Epidermal melanocyte (primary cell): ENCODE measurements around the gene CARD10.

Source experiments
- DNase-seq: peaks from one replicate; pipeline ENCODE4 v3.0.0; 2011; ENCODE audit warnings: low spot score; ENCODE audit not compliant: insufficient read length

CARD10 gene

GRCh38 chr22:37503183-37503683, 16.0 kb downstream of the CARD10 start:
- DNase-seq, result no peak

DNA sequence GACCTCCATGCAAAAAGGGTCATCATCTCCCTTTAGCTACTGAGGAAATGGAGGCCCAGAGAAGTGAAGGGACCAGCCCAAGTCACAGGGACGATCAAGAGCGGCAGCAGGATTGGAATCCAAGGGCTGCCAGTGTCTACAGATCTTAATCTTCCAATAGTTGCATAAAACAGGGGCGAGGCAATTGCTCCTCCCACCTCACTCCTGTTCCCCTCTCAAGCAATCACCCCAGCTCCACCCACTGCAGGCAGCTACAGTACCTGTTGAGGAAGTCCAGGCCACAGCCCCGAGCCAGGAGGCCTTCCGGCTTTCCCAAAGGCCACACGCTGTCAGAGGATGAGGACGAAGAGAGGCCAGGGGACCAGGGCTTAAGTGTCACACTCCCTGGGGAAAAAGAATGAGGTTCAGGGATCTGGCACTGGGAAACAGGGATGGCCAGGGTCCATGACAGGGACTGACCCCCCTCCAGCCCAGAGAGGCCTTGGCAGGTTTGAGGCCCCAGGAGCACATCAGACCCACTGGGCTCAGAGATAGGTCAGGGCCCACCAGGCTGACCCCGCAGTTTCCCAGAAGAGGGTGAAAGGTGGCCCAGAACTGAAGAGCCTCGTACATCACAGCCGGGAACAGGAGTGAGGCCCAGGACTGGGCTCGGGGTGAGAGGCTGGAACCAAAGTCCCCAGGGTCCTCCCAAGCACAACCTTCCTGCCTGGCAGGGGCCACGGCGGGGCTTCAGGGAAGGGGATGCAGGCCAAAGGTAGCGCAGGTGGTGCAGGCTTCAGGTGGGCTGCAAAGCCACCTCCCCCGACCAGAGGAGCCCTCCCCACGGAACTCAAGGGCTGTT, 16.7 kb downstream of the CARD10 start:
- DNase-seq, result no peak

- peak; percentile 66 for DNase-seq
Observed at GRCh38 chr22:37501610-37502341, 17.4 kb downstream of the CARD10 start.

DNA sequence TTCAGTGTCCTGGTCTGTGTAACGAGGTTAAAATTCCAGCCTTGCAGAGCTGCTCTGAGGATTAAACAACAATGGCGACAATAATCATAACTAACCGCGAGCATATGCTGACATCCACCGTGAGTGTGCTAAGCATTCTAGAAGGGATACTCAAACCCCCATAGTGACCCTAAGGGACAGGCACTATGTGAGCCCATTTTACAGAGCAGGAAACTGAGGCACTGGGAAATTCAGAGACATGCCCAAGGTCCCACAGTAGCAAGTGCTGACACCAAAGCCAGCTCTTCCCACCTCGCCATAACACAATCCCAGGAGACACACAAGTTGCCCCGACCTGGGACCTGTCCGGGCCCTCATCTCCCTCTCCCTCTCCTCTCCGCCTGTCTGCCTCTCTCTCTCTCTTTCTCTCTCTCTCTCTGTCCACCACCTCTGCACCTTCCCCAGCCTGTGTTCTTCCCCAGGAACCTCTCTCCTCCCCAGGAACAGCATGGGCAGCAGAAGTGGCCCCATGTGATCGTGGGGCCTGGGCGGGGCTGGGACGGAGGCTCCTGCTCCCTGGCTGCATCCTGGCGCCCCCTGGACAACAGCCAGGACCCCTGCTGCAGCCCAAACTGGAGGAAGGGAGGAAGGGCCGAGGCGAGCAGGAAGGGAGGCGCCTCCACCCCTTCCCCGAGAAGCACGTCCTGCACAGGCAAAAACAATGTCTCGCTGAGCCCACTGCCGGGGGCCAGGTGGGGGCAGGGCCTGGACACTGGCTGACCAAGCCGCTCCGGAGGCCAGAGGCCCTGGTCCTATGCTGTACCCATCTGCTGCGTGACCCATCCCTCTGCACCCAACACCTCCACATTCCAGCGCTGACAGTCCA, 18.2 kb downstream of the CARD10 start:
- no peak for DNase-seq

- no peak for DNase-seq
Observed at GRCh38 chr22:37499789-37500540, 19.2 kb downstream of the CARD10 start.

GRCh38 chr22:37499027-37499707, 20.0 kb downstream of the CARD10 start:
- no peak for DNase-seq

- DNase-seq, result no peak
Observed at GRCh38 chr22:37498289-37498909, 20.8 kb downstream of the CARD10 start.

DNA sequence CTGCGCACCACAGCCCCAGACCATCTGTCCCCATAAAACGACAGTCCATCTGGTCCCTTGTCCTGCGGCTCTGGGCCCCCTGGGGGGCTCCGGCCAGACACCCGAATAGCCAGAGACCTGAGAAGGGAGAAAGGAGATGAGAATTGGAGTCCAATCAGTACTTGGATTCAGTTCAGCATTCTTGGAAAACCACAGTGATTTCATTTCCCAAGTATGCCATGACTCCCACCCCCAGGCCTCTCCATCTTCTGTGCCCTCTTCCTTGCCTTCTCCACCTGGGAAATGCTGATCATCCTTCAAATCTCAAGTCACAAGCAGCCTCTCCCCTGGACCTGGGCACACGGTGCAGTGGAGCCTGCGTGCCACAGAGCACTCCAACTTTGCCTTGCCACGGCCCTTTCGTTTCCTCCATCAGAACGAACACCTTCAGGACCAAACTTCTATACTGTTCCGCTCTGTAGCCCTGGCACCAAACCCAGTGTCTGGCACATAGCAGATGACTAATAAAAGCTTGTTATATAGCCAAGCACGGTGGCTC, 22.1 kb downstream of the CARD10 start:
- DNase-seq, result peak; percentile 68

- DNase-seq, result no peak
Observed at GRCh38 chr22:37496651-37497050, 22.6 kb downstream of the CARD10 start.

DNA sequence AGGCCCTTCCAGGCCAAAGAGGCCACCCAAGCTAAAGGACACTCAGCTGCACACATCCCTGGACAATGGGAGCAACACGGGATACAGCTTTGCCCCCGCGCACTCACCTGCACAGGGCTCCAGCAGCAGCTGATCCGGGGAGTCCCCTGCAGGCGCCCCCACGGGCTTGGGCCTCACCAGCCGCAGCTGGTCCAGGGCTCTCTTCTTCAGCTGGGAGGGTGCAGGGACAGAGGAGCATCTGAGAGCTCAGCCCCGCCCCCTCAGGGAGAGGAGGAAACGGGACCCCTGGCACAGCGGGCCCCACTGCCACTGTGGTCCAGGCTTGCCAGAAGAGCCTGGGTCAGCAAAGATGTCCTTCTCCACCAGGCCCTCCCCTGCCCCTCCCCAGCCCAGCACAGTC, 25.2 kb downstream of the CARD10 start:
- DNase-seq, result no peak

DNA sequence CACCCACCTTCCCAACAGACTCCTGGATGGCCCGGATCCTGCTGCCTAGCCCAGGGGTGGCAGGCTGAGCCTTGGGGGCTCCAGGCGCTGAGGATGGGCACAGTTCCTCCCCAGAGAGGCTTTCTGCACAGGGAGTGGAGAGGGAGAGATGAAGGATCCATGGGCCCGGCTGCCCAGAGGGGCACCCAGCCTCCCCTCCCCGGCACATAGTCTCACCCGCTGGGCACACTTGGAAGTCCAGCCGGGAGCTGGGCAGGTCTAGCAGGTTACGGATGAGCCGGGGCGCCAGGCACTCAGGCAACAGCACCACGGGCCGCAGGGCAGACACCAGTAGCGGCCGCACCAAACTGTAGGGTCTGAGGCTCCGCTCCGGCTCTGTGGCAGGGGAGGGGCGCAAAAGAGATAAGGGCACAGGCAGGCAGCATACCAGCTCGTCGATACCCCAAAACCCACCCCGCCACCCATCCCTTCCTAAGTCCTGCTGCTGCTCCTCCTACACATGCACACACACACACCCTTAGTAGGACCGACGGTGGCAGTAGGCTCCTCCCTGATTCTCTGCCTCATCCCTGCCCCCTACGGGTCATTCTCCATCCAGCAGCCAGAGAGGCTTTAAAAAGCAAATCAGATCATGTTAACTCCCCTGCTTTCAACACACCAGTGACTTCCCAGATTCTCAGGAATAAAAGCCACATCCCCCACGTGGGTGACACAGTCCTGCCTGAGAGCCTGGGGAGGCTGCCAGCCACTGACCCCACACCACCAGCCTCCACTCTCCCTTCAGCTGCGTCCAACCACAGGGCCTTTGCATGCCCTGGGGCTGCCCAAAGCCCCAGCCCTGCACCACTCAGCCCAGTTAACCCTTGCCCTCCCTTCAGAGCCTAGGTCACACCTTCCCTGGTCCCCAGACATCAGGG, 26.5 kb downstream of the CARD10 start:
- DNase-seq, result no peak

DNA sequence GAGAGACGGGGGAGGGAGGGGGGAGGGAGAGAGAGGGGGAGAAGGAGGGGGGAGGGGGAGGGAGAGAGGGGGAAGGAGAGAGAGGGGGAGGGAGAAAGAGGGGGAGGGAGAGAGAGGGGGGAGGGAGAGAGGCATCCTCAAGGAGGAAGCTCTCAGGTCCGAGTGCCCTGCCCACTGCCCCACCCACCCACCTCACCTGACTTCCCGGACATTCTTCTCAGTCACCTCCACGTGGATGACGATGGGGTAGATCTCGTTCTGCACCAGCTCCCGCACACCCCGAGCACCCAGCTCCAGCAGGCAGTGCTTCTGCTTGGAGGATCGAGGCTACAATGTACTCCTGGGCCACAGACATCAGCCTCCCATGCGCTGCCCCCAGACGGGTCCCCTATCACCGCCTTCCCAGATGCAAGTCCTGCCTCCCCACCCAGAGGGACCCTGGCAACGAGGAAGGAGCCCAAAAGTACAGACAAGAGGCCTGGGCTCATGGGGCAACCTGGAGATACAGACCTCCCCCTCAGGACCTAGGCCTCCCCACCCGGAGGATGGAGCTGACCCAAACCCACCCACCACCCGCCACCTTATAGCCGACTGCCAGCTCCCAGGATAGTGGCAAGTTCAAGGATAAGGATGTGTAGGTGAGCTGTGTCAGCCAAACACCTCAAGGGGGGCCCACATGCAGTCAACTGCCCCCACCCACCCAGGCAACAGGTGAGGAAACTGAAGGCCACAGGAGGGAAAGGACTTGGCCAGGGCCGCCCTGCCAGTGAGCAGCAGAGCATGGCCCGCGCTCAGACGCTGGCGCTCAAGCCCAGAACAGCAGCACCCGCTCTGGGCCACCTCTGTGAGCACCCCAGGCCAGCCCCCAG, 27.4 kb downstream of the CARD10 start:
- DNase-seq, result no peak

DNA sequence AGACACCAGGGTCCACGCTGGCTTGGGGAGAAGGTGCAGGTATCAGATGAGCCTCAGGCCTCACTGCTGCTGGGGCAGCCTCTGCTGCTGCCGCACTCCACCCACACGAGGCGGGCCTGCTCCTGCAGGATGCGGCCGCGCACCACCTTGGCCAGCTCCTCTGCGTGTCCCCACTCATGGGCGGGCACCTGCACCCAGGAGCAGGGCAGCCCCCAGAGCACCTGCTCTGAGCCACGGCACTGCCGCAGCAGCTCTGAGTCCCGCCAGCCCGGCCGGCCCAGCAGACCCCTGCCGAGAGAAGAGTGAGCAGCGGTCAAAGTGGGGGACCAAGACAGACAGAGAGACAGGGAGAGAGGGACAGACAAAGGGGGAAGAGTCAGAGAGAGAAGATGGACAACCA, 28.1 kb downstream of the CARD10 start:
- no peak for DNase-seq

DNA sequence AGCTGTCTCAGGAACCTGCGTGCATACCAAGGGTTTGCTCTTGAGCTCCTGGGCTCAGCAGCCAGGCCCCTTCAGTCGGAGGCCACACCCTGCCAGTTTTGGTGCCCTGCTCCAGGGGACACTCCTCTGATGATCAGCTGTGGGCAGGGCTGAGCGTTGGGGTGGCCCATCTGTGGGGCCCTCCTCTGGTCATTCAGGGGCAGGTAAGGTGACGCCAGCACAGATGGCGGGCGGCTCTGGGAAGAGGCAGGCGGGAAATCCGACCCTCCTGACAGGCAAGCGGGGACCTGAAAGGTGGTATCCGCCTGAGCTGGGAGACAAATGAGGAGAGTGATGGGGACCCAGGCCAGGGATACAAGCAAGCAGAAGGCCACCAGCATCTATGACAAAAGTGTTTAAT, 29.2 kb downstream of the CARD10 start:
- DNase-seq, result no peak

DNA sequence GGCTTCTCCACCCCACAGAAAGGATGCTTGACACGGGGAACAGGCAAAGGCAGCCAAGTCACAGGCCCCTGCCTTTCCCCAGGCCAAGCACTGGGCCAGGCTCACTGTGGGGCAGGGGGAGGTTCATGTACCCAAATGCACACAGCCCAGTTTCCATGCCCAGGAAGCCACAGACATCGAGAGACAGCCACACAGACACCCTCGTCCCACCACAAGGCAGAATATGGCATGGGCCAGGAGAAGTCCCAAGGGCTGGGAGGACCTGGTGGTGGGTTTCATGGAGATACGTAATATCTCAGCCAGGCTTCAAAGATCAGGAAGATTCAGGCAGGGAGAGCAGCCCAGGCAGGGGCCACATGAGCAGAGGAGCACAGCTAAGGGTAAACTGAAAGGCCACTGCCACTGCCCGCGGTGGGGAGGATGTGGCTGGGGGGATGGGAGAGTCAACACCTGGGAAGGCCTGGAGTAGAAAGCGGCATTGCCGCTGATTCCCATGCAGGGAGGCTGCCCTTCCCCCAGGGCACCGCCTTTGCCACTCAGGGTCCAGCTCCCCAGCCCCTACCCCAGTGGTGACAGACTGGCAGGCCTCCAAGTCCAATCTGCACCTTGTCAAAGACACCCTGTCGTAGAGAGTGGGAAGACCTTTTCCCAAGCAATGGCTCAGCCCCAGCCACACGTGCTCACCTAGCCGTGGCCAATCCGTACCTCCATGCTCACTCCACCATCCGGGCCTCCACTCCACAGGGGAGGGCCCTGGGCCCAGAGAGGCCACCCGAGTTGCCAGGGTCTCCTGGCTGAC, 30.7 kb downstream of the CARD10 start:
- DNase-seq, result no peak

DNA sequence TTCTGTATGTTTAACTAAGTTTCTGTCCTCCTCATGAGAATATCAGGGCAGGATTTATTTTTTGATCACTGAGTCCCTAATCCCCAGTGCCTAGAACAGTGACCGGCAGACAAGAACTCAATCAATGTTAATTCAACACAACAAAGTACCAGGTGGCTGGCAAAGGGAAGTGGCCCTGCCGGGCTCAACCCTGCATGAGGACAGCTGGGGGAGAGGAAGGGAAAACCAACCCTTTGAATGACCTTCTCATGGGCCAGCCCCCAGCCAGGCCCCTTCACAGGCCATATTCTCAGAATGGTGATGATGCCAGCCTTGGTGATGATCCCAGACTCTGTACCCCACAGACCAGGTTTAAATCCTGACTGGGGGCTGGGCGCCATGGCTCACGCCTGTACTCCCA, 31.6 kb downstream of the CARD10 start:
- no peak for DNase-seq

GRCh38 chr22:37487129-37487528, 32.1 kb downstream of the CARD10 start:
- DNase-seq, result no peak
